Measurements from ENCODE around the gene DHX30. TPM values are rescaled to one million over a fixed set of nuclear protein-coding genes. Genes with fewer than 3 reads are reported as not detected.

Gene DHX30
- total and polyA plus RNA-seq, 10 donors = 31.9 to 73.5 (median 57.3) TPM

DNA sequence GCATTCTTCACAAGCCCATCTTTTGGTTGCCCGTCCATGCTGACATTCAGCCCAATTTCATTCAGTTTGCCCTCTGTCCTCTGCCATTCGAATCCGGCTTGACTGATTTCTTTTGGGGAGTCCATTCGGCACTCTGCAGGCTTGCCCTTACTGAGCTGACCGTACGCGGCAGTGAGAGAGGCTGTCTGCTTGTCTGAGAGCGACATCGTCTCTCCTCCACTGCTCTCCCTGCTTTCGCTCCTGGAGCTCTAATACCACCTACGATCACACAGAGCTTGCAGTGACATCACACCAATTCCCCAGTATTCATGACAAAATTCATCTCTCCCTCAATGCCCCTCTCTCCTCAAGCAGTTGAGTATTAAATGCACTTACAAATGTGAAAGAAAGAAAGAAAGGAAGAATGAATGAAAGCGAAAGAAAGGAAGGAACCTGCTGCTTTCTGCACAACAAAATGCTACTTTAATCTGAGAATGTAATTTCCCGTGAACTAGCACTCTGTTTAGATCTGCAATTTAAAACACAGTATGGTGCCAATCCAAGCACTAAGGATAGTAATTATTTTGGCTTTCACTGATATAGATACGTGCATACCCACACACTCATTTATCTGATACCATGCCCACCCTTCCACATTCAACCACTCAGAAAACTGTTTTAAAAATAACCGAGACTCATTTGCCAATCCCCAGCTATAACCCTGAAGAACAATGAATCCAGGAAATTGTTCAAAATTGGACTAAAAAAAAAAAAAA lies 89.5 kb downstream of the DHX30 start:
- Histone ChIP-seq H3K4me3 (no peak overlapping the region), H3K27me3 (replicated peaks in 1 of 7) (no peaks in the 10 kb centered on the region), H3K36me3 (peaks cover 0 to 86% (median 17%) of the 10 kb centered on the region in 6 donors), H3K4me1 (peaks cover 0 to 8% (median 0%) of the 10 kb centered on the region in 6 donors), H3K27ac (no peak overlapping the region), H3K9me3 (no peaks in the 10 kb centered on the region)
- WGBS, 5 donors = 93 to 96% (median 94%) methylated on average over 15 of the region's 15 CpGs
- intact Hi-C loops (cut with DNase I; ENCODE audit: low total_unique reads) = no loop called here
- no peak for TF ChIP-seq POLR2A (IDR thresholded peaks at IDR 0.05)
- TF ChIP-seq, protein P1, sequence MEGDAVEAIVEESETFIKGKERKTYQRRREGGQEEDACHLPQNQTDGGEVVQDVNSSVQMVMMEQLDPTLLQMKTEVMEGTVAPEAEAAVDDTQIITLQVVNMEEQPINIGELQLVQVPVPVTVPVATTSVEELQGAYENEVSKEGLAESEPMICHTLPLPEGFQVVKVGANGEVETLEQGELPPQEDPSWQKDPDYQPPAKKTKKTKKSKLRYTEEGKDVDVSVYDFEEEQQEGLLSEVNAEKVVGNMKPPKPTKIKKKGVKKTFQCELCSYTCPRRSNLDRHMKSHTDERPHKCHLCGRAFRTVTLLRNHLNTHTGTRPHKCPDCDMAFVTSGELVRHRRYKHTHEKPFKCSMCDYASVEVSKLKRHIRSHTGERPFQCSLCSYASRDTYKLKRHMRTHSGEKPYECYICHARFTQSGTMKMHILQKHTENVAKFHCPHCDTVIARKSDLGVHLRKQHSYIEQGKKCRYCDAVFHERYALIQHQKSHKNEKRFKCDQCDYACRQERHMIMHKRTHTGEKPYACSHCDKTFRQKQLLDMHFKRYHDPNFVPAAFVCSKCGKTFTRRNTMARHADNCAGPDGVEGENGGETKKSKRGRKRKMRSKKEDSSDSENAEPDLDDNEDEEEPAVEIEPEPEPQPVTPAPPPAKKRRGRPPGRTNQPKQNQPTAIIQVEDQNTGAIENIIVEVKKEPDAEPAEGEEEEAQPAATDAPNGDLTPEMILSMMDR (IDR thresholded peaks at IDR 0.05 in 8 of 11, conservative IDR thresholded peaks at IDR 0.05 in 3 of 11) = no peak
- TF ChIP-seq POLR2AphosphoS5 (IDR thresholded peaks at IDR 0.05) = no peak
- DNase-seq = no peak

DNA sequence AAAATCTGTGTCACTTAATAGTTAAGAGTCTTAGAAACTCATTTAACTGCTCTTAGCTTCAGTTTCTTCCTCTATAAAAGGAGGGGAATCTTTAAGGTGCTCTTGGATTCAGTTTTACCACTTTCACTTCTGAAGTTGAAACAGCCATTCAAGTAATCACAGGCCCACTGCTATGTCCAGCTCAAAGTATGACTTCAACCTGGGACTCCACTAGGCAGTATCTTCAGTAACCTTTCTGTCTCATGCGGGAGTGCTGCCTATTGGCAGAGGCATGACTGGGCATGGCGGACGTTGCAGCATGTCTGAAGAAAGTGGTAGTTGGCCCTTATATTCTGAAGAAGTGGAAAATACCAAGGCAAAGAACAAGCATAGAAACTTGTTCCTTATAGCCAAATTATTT lies 92.3 kb downstream of the DHX30 start:
- Histone ChIP-seq H3K27me3 (replicated peaks in 1 of 7) (no peaks in the 10 kb centered on the region), H3K27ac (no peak overlapping the region), H3K36me3 (peaks cover 0 to 94% (median 27%) of the 10 kb centered on the region in 6 donors), H3K4me3 (no peak overlapping the region), H3K9me3 (no peaks in the 10 kb centered on the region), H3K4me1 (peaks cover 0 to 4% (median 0%) of the 10 kb centered on the region in 6 donors)
- DNase-seq = no peak
- intact Hi-C loops (cut with DNase I; ENCODE audit: low total_unique reads) = no loop called here
- TF ChIP-seq, protein P1 (IDR thresholded peaks at IDR 0.05 in 8 of 11, conservative IDR thresholded peaks at IDR 0.05 in 3 of 11) = no peak
- TF ChIP-seq POLR2AphosphoS5 (IDR thresholded peaks at IDR 0.05) = no peak
- no peak for TF ChIP-seq POLR2A (IDR thresholded peaks at IDR 0.05)
- 92 to 100% (median 94%) methylated on average over 3 of the region's 3 CpGs for WGBS, 5 donors

DNA sequence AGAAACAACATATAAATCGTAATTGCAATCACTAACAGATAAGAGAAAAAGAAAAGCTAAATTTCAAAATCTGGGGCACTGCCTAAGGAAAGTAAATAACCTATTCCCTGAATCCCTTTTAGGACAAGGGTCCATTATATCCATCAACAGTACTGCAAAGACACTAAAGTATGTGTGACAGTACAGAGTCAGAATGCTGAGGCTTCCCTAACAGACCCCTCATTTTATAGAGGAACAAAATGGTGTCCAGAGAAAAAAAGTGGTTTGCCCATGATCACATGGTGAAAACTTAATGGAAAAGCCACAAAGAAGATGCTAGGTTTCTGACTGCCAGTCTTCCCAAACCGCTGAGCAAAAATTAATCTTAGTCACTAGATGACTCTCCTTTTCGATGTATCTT lies 93.8 kb downstream of the DHX30 start:
- Histone ChIP-seq H3K4me3 (no peak overlapping the region), H3K27ac (no peak overlapping the region), H3K27me3 (replicated peaks in 1 of 7) (no peaks in the 10 kb centered on the region), H3K4me1 (no peaks in the 10 kb centered on the region), H3K9me3 (no peaks in the 10 kb centered on the region), H3K36me3 (peaks cover 0 to 96% (median 17%) of the 10 kb centered on the region in 6 donors)
- DNase-seq = no peak
- 92 to 99% (median 95%) methylated on average over 3 of the region's 3 CpGs for WGBS, 5 donors
- TF ChIP-seq, protein P1 (IDR thresholded peaks at IDR 0.05 in 8 of 11, conservative IDR thresholded peaks at IDR 0.05 in 3 of 11) = no peak
- TF ChIP-seq POLR2A (IDR thresholded peaks at IDR 0.05) = no peak
- no peak for TF ChIP-seq POLR2AphosphoS5 (IDR thresholded peaks at IDR 0.05)
- intact Hi-C loops (cut with DNase I; ENCODE audit: low total_unique reads) = no loop called here

DNA sequence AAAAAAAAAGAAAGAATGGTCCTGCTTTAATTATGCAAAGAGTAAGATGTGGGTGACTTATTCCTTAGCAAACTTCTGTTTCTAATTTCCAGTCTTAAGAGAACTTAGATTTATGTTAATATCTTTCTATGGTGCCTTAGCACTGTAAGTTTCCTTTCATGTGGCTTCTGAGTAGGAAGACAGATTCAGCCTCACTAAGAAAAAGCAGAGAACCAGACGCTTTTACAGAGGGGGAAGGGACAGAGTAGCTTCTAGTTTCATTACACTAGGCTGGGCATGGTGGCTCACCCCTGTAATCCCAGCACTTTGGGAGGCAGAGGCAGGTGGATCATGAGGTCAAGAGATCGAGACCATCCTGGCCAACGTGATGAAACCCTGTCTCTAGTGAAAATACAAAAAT lies 95.0 kb downstream of the DHX30 start:
- Histone ChIP-seq H3K4me1 (no peaks in the 10 kb centered on the region), H3K36me3 (peaks cover 0 to 96% (median 9%) of the 10 kb centered on the region in 6 donors), H3K27me3 (replicated peaks in 1 of 7) (no peaks in the 10 kb centered on the region), H3K27ac (no peak overlapping the region), H3K9me3 (no peaks in the 10 kb centered on the region), H3K4me3 (no peak overlapping the region)
- TF ChIP-seq POLR2A (IDR thresholded peaks at IDR 0.05) = no peak
- TF ChIP-seq POLR2AphosphoS5 (IDR thresholded peaks at IDR 0.05) = no peak
- TF ChIP-seq, protein P1 (IDR thresholded peaks at IDR 0.05 in 8 of 11, conservative IDR thresholded peaks at IDR 0.05 in 3 of 11) = no peak
- intact Hi-C loops (cut with DNase I; ENCODE audit: low total_unique reads) = no loop called here
- 79 to 86% (median 83%) methylated on average over 3 of the region's 3 CpGs for WGBS, 5 donors
- no peak for DNase-seq

Data from spleen (tissue), 11 donors.